ENCODE measurements around the gene ZBTB7A.
A peak's percentile ranks its signal among the peaks of the same experiment; 100 is the strongest.
"Not testable (repeated sequence)": the region's sequence is repeated elsewhere in the genome, so short reads cannot be mapped to it uniquely, and the experiment has no call there.

The ZBTB7A gene

DNA sequence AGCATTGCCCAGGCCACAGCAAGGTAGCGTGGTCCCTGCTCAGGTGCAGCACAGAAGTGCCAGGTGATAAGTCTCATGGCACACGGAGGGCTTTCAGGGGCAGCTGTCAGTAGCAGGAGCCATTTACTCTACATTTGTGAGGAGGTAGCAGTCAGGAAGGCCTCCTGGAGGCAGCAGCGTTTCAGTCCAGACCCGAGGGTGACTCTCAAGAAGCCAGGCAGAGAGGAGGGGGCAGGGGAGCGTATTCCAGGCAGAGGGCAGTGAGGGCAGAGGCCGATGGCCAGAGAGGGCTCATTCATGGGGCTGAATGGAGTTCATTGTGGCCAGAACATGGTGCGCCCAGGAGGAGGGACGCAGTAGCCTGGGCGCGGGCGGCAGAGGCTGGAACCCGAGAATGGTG is 50.2 kb downstream of the ZBTB7A start:
- no peak for DNase-seq (ENCODE audit: low read depth in 2 of 2)

- no peak for DNase-seq (ENCODE audit: low read depth in 2 of 2)
Observed at GRCh38 chr19:4015705-4016402, 50.8 kb downstream of the ZBTB7A start.

GRCh38 chr19:4014541-4015491 is 51.9 kb downstream of the ZBTB7A start:
- DNase-seq (ENCODE audit: low read depth in 2 of 2) = no peak

DNA sequence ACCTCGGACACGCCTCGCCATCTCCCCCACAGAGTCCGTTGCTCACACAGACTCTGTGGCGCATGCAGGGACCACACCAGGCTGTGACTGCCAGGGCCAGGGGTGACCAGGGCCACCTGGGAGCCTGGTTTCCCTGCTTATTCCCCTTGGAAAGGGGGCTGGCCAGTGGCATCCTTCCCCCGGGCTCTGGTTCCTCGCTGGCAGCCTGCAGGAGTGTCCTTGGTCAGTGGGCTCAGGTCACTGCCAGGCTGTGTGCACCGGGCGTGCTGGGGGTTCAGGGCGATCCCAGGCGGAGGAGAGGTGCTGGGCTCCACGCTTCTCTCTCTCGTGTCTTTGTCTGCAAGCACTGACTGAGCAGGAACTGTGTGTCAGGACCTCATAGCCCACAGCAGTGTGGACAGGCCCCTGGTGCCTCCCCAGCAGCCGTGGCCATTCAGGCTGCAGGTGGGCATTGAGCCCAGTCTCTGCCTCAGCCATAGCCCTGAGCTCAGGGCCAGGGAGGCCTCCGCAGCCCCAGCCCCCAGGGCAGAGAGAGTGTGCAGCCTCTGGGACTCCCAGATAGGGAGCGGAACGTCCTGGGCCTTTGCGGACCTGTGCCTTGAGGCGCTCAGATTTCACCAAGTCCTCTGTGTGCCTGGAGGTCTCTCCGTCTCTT is 52.7 kb downstream of the ZBTB7A start:
- DNase-seq (ENCODE audit: low read depth in 2 of 2) = no peak

- DNase-seq (ENCODE audit: low read depth in 2 of 2) = no peak
Observed at GRCh38 chr19:4012975-4013634, 53.6 kb downstream of the ZBTB7A start.

DNA sequence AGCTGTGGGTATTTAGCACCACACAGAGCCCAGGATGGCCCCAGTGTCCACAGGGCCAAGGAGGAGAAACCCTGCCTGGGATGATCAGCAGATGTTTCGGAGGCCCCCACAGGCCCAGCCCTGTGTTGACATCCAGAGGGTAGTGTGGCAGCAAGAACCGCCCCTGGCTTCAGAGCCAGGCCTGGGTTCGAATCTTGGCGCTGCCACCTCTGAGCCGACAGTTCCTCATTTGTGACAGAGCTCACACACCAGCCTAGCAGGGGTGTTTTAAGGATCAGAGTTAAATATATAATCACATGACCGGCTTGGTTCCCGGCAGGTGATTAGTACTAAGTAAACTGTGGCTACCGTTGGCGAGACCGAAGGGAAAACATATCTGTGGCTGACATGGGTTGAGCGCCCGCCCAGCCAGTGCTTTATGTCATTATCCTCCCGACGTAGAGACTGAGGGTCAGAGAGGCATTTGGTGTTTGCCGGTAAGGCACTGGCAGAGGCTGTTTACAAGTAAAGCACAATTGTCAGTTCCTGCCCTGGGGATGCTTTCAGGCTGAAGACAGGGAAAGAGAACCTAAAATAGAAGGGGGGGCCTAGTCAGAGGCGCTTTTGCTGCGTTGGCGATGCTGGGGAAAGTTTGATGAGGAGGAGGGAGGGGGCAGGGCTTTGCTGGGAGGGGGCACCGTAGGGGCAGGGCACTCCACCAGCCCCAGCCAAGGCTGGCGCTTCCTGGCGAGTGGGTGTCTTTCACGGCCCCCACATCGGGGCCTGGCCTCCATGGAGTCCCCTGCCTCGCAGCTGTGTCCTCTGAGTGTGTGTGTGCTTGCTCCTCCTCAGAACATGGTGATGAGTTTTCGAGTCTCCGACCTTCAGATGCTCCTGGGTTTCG is 54.4 kb downstream of the ZBTB7A start:
- DNase-seq (ENCODE audit: low read depth in 2 of 2) = no peak

- not testable (repeated sequence) for DNase-seq (ENCODE audit: low read depth in 2 of 2)
Observed at GRCh38 chr19:4011430-4011829, 55.3 kb downstream of the ZBTB7A start.

GRCh38 chr19:4010808-4011110 is 55.9 kb downstream of the ZBTB7A start:
- no peak for DNase-seq (ENCODE audit: low read depth in 2 of 2)

DNA sequence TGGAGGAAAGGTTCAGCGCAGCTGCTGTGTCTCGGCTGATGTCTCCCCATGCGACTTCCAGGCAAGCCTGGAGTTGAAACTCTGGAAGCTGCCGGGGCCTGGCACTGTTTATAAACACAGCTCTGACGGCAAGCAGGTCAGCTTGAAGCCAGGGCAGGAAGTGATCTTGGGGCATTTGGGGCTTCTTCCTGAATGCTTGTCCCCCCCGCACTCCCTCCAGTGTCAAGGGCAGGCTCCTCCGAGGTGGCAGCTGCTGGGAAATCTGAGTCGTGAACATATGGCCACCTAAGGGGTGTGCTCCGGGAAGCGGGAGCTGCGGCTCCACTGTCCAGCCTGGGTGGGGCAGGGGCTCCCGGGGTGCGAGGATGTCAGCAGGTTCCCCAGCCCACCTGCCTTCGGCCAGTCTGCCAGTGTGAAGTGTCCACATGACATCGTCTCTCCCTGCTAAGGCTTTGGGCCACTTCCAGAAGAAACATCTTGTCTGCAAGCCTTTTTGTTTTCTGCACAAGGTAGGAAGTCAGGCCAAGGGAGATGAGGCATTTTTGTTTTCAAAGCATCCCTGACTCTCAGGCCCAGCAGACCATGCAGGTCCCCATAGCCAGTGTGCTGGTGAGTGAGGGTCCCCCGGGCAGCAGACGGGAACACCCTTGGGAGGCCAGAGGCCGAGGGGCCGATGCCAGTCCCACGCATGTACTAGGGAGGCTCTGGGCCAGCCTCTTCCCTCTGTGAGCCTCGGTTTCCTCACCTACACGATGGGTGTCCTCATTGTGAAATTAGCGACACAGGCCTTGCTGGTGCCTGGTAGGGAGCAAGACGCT is 56.5 kb downstream of the ZBTB7A start:
- DNase-seq (ENCODE audit: low read depth in 2 of 2) = no peak

GRCh38 chr19:4007836-4008539 is 58.7 kb downstream of the ZBTB7A start:
- no peak for DNase-seq (ENCODE audit: low read depth in 2 of 2)

GRCh38 chr19:4007021-4007835 is 59.5 kb downstream of the ZBTB7A start, which contains the start of gene PIAS4:
TSS of gene PIAS4 (plus strand) at chr19:4007736. CDS start at chr19:4007761, 25 bp downstream.
- DNase-seq (ENCODE audit: low read depth in 2 of 2) = peak; percentile 87 to 95

DNA sequence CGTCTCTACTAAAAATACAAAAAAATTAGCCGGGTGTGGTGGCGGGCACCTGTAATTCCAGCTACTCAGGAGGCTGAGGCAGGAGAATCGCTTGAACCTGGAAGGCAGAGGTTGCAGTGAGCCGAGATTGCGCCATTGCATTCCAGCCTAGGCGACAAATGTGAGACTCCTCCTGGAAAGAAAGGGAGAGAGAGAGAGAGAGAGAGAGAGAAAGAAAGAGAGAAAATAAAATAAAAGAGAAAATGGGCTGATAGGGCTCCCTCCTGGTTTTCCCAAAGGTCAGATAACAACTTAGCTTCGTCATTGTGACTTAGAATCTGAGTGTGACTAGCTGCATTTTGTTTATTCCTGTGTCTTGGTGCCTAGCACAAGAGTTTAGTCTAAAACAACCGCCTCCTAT is 61.3 kb downstream of the ZBTB7A start:
- DNase-seq (ENCODE audit: low read depth in 2 of 2) = not testable (repeated sequence)

DNA sequence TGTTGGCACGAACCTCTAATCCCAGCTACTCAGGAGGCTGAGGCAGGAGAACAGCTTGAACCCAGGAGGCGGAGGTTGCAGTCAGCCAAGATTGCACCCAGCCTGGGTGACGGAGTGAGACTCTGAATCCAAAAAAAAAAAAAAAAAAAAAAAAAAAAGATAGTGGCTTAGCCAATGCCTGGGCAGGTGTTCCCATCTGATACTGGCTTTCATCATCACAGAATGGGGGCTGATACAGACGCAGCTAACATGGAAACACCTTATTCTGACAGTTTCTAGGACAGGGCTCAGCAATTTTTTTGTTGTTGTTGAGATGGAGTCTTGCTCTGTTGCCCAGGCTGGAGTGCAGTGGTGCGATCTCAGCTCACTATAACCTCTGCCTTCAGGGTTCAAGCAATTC is 65.9 kb downstream of the ZBTB7A start:
- not testable (repeated sequence) for DNase-seq (ENCODE audit: low read depth in 2 of 2)

- not testable (repeated sequence) for DNase-seq (ENCODE audit: low read depth in 2 of 2)
Observed at GRCh38 chr19:3998667-3999412, 67.9 kb downstream of the ZBTB7A start.

GRCh38 chr19:3995607-3996006 is 71.1 kb downstream of the ZBTB7A start:
- no peak for DNase-seq (ENCODE audit: low read depth in 2 of 2)

Measured in stimulated activated CD8-positive, alpha-beta memory T cell treated with anti-CD3 and anti-CD28 coated beads, Interleukin-15, amount 100 ng/mL, for 4 hours (primary cell).